ENCODE measurements around the gene DIP2C.

GRCh38 chr10:533611-534010 is 155.9 kb downstream of the DIP2C start:
- no peak for TF ChIP-seq CTCF (IDR thresholded peaks at IDR 0.05)
- no peak for TF ChIP-seq POLR2A (IDR thresholded peaks at IDR 0.05)
- no peak for TF ChIP-seq POLR2AphosphoS5 (IDR thresholded peaks at IDR 0.05; ENCODE audit: insufficient read depth in 1 of 2, low read depth in 1 of 2)
